ENCODE data around the gene HOOK2. TPM values are rescaled to one million over a fixed set of nuclear protein-coding genes. Genes with fewer than 3 reads are reported as not detected.
A peak's percentile ranks its signal among the peaks of the same experiment; 100 is the strongest.

Gene HOOK2
- total and polyA plus RNA-seq, 2 experiments from 2014 or later: 70.5 to 113 TPM

- Histone ChIP-seq H3K4me2 (peak overlapping the region; percentile 84), H3K4me1 (ENCODE audit: insufficient read depth) (peaks cover 55% of the 10 kb centered on the region)
- TF ChIP-seq EZH2phosphoT487 (IDR thresholded peaks at IDR 0.05; ENCODE audit: low read depth, severe bottlenecking, unreplicated experiment): no peak
- no peak for TF ChIP-seq EZH2 (IDR thresholded peaks at IDR 0.05; ENCODE audit: borderline replicate concordance)
- TF ChIP-seq, protein P1, sequence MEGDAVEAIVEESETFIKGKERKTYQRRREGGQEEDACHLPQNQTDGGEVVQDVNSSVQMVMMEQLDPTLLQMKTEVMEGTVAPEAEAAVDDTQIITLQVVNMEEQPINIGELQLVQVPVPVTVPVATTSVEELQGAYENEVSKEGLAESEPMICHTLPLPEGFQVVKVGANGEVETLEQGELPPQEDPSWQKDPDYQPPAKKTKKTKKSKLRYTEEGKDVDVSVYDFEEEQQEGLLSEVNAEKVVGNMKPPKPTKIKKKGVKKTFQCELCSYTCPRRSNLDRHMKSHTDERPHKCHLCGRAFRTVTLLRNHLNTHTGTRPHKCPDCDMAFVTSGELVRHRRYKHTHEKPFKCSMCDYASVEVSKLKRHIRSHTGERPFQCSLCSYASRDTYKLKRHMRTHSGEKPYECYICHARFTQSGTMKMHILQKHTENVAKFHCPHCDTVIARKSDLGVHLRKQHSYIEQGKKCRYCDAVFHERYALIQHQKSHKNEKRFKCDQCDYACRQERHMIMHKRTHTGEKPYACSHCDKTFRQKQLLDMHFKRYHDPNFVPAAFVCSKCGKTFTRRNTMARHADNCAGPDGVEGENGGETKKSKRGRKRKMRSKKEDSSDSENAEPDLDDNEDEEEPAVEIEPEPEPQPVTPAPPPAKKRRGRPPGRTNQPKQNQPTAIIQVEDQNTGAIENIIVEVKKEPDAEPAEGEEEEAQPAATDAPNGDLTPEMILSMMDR (IDR thresholded peaks at IDR 0.05; ENCODE audit: poor library complexity): no peak
Measured at GRCh38 chr19:12789098-12789903, 13.9 kb upstream of the HOOK2 start.

GRCh38 chr19:12788682-12789097, 13.3 kb upstream of the HOOK2 start:
- whole genome bisulfite sequencing (ENCODE audit: low lambda C conversion rate, missing lambda C conversion rate): 36% methylated on average over 3 of the region's 12 CpGs
- Histone ChIP-seq H3K4me2 (peak overlapping the region; percentile 84), H3K27ac (peak overlapping the region; percentile 99), H4K20me1 (ENCODE audit: insufficient read depth, poor library complexity, severe bottlenecking) (peaks cover 10% of the 10 kb centered on the region), H3K27me3 (no peaks in the 10 kb centered on the region), H3K4me1 (ENCODE audit: insufficient read depth) (peaks cover 61% of the 10 kb centered on the region), H3K36me3 (replicated peaks; ENCODE audit: insufficient read depth, low read depth) (no peaks in the 10 kb centered on the region), H3K9me2 (replicated peaks; ENCODE audit: insufficient read depth) (no peaks in the 10 kb centered on the region), H2AFZ (no peak overlapping the region), H3K9me3 (ENCODE audit: low read depth) (no peaks in the 10 kb centered on the region), H3K4me3 (no peak overlapping the region), H3K79me2 (peaks cover 18% of the 10 kb centered on the region)
- peak; percentile 91 for DNase-seq (ENCODE audit: low spot score)
- no peak for TF ChIP-seq EZH2phosphoT487 (IDR thresholded peaks at IDR 0.05; ENCODE audit: low read depth, severe bottlenecking, unreplicated experiment)
- no peak for TF ChIP-seq EZH2 (IDR thresholded peaks at IDR 0.05; ENCODE audit: borderline replicate concordance)
- TF ChIP-seq, protein P1 (IDR thresholded peaks at IDR 0.05; ENCODE audit: poor library complexity): no peak

More at GRCh38 chr19:12789098-12789903, 13.9 kb upstream of the HOOK2 start:
- Histone ChIP-seq H3K79me2 (peaks cover 18% of the 10 kb centered on the region), H3K9me3 (ENCODE audit: low read depth) (no peaks in the 10 kb centered on the region), H2AFZ (no peak overlapping the region), H3K36me3 (replicated peaks; ENCODE audit: insufficient read depth, low read depth) (no peaks in the 10 kb centered on the region), H3K27ac (peak overlapping the region; percentile 99), H4K20me1 (ENCODE audit: insufficient read depth, poor library complexity, severe bottlenecking) (peaks cover 10% of the 10 kb centered on the region), H3K27me3 (no peaks in the 10 kb centered on the region), H3K9me2 (replicated peaks; ENCODE audit: insufficient read depth) (no peaks in the 10 kb centered on the region), H3K4me3 (no peak overlapping the region)
- no peak for DNase-seq (ENCODE audit: low spot score)
- 12% methylated on average over 18 of the region's 46 CpGs for WGBS (ENCODE audit: low lambda C conversion rate, missing lambda C conversion rate)

- Histone ChIP-seq H3K4me3 (no peak overlapping the region), H3K36me3 (replicated peaks; ENCODE audit: insufficient read depth, low read depth) (no peaks in the 10 kb centered on the region), H3K27me3 (no peaks in the 10 kb centered on the region), H3K79me2 (peaks cover 17% of the 10 kb centered on the region), H4K20me1 (ENCODE audit: insufficient read depth, poor library complexity, severe bottlenecking) (peaks cover 10% of the 10 kb centered on the region), H3K4me1 (ENCODE audit: insufficient read depth) (peaks cover 66% of the 10 kb centered on the region), H3K27ac (peak overlapping the region; percentile 99), H3K9me3 (ENCODE audit: low read depth) (no peaks in the 10 kb centered on the region), H3K9me2 (replicated peaks; ENCODE audit: insufficient read depth) (no peaks in the 10 kb centered on the region), H3K4me2 (peak overlapping the region; percentile 84), H2AFZ (no peak overlapping the region)
- no peak for DNase-seq (ENCODE audit: low spot score)
- whole genome bisulfite sequencing (ENCODE audit: low lambda C conversion rate, missing lambda C conversion rate): 69% methylated on average over 4 of the region's 4 CpGs
- TF ChIP-seq EZH2phosphoT487 (IDR thresholded peaks at IDR 0.05; ENCODE audit: low read depth, severe bottlenecking, unreplicated experiment) (no peak), EZH2 (IDR thresholded peaks at IDR 0.05; ENCODE audit: borderline replicate concordance) (no peak)
- TF ChIP-seq, protein P1 (IDR thresholded peaks at IDR 0.05; ENCODE audit: poor library complexity): no peak
Measured at GRCh38 chr19:12788042-12788681, 12.8 kb upstream of the HOOK2 start.
